Calu3 (cell line): Measurements from ENCODE around the gene CALML6. TPM values are rescaled to one million over a fixed set of nuclear protein-coding genes. Genes with fewer than 3 reads are reported as not detected.

Experiments
- BruUV-seq: library from RNA; stranded (reverse); fragments of 400-500 nt; replicated peaks from 2 replicates; lab custom pipeline; 2021; lab: Mats Ljungman, UMichigan
- CTCF ChIA-PET: fragments of 300-600 bp; sonication (Branson Sonifier 250); formaldehyde crosslinking; loops from one replicate; lab custom pipeline; 2022; ENCODE audit warnings: antibody characterized with exemption; lab: Charles Lee
- DNase-seq: peaks from one replicate; pipeline ENCODE4 v3.0.0; 2022
- H3K27ac Mint-ChIP-seq: one replicate; pipeline ENCODE4 v1.8.0; 2022; ENCODE audit warnings: mixed read lengths; ENCODE audit not compliant: unreplicated experiment
- H3K27me3 Mint-ChIP-seq: one replicate; pipeline ENCODE4 v1.8.0; 2022; ENCODE audit warnings: mixed read lengths; ENCODE audit not compliant: unreplicated experiment
- H3K36me3 Mint-ChIP-seq: one replicate; pipeline ENCODE4 v1.8.0; 2022; ENCODE audit warnings: mild to moderate bottlenecking, moderate library complexity, mixed read lengths; ENCODE audit not compliant: insufficient read depth, unreplicated experiment
- H3K4me1 Mint-ChIP-seq: one replicate; pipeline ENCODE4 v1.8.0; 2022; ENCODE audit warnings: mild to moderate bottlenecking, low read depth, mixed read lengths; ENCODE audit not compliant: unreplicated experiment
- H3K4me3 Mint-ChIP-seq: one replicate; pipeline ENCODE4 v1.8.0; 2022; ENCODE audit warnings: mild to moderate bottlenecking, low read depth, moderate library complexity, mixed read lengths; ENCODE audit not compliant: unreplicated experiment
- H3K9me3 Mint-ChIP-seq: one replicate; pipeline ENCODE4 v1.8.0; 2022; ENCODE audit warnings: low read depth, mixed read lengths; ENCODE audit not compliant: unreplicated experiment
- intact Hi-C: fragments of 100-400 bp; cut with micrococcal nuclease; formaldehyde crosslinking; loops from one replicate; pipeline ENCODE4 v1.10.0; 2022; ENCODE audit not compliant: unreplicated experiment
- total RNA-seq: library from RNA; stranded (reverse); gene quantifications from 2 replicates; pipeline ENCODE4 v1.2.3, GENCODE V29; 2022
- TF ChIP-seq, protein P1 (sequence below): fragments of 200-600 bp; IDR thresholded peaks from one replicate; pipeline ENCODE4 v1.8.0; 2022; ENCODE audit warnings: antibody characterized with exemption; ENCODE audit not compliant: unreplicated experiment

Gene CALML6
- total RNA-seq, 1 experiment from 2014 or later: 0.59 TPM

DNA sequence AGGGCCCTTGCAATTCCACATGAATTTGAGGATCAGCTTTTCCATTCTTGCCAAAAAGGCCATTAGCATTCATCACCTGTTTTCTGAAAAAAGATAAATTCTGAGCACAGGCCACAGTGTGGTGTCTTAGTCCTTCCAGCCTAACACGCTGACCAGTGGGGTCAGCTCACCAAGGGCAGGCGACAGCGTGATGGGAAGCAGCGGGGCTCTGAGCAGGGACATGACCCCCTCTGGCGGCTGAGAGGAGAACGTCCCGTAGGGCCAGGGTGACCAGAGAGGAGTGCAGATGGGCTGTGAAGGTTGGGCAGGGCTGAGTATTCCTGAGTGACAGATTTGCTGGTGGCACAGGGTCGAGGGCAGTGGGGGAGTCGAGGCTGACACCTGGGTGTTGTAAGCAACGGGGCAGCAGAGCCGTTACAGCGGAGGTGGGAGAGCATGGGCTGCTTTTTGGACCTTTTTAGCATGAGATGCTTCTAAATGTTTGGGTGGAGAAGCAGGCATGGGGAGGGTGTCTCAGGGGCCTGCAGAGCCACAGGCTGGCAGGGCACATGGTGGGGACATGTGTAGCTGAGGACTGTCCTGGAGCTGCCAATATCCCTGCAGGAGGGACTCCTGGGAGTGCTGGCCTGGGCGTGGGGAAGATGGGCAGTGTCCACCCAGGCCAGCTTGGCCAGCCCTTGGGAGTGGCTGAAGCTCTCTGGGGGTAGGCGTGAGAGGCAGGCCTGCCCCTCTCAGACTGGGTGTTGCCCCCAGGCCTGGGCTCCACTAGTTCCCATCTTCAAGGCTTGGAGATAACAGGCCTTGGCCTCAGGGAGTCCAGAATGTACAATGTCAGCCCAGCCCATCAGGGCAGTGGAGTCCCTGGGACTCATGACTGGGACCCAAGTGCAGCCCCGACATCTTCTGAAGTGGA is 8.6 kb upstream of the CALML6 start:
- intact Hi-C loops: loop anchor here (10.0 kb wide), 1 partner anchor 122 kb away; no protein-coding TSS in a partner anchor
- Mint-ChIP-seq H3K36me3 (peaks cover 14% of the 10 kb centered on the region), H3K27ac (peak overlapping the region; percentile 17), H3K4me1 (peaks cover 5% of the 10 kb centered on the region), H3K4me3 (peak overlapping the region; percentile 15), H3K9me3 (no peaks in the 10 kb centered on the region), H3K27me3 (no peaks in the 10 kb centered on the region)
- no TSS peak for BruUV-seq
- CTCF ChIA-PET: interaction anchor here (0.6 to 1.5 kb wide), 6 partner anchors 9 to 671 kb away, joined by 3 to 7 read pairs (median 4); no protein-coding TSS in a partner anchor
- TF ChIP-seq, protein P1, sequence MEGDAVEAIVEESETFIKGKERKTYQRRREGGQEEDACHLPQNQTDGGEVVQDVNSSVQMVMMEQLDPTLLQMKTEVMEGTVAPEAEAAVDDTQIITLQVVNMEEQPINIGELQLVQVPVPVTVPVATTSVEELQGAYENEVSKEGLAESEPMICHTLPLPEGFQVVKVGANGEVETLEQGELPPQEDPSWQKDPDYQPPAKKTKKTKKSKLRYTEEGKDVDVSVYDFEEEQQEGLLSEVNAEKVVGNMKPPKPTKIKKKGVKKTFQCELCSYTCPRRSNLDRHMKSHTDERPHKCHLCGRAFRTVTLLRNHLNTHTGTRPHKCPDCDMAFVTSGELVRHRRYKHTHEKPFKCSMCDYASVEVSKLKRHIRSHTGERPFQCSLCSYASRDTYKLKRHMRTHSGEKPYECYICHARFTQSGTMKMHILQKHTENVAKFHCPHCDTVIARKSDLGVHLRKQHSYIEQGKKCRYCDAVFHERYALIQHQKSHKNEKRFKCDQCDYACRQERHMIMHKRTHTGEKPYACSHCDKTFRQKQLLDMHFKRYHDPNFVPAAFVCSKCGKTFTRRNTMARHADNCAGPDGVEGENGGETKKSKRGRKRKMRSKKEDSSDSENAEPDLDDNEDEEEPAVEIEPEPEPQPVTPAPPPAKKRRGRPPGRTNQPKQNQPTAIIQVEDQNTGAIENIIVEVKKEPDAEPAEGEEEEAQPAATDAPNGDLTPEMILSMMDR: peak; percentile 62
- peak; percentile 81 for DNase-seq

DNA sequence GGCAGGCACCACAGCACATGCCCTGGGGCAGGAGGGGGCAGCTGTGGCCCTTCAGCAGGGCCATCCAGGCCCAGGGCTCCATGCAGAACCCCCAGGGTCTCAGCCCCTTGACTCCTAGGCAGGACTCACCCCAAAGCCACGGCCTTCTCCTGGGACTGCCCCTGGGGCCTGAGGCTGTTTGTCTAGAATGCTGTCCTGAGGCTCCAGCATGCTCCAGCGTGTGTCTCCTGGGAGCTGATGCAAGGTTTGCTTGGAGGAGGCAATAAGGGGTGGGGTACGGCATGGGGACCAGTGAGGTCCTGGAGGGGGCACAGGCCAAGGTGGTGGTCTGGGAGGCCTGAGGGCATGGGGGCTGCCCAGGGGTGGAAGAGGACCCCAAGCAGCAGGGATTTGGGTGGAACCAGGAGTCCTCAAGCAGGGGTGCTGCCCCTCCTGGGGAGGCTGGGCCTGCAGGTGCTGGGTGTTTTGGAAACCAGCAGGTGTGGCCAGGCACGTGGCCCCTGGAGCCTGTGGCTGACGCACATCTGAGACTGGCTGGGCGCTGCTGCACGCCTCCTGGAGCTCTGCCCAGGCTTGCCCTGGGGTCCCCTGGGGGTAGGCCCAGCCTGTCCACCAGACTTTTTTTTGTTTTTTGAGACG is 7.8 kb upstream of the CALML6 start:
- Mint-ChIP-seq H3K4me1 (peaks cover 5% of the 10 kb centered on the region), H3K4me3 (no peak overlapping the region), H3K27ac (no peak overlapping the region), H3K27me3 (no peaks in the 10 kb centered on the region), H3K36me3 (peaks cover 14% of the 10 kb centered on the region), H3K9me3 (no peaks in the 10 kb centered on the region)
- CTCF ChIA-PET: interaction anchor here (0.6 to 2.4 kb wide), 2 partner anchors 9 to 293 kb away, joined by 3 to 6 read pairs; no protein-coding TSS in a partner anchor
- TF ChIP-seq, protein P1: no peak
- no TSS peak for BruUV-seq
- intact Hi-C loops: loop anchor here (10.0 kb wide), 1 partner anchor 122 kb away; no protein-coding TSS in a partner anchor
- no peak for DNase-seq

DNA sequence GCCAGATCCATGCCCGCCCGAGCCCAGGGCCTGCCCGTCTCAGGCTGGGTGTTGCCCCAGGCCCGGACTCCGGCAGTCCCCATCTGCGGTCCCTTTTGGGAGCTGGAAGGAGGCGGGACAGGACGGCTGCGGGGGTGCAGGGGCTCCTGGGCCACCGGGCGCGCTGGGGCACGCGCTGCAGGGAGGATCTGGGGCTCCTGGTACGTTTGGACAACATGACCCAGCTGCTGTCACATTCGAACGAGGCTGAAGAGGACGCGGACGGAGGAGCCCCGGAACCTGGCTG is 6.6 kb upstream of the CALML6 start:
- Mint-ChIP-seq H3K4me1 (peaks cover 5% of the 10 kb centered on the region), H3K4me3 (peak overlapping the region; percentile 66), H3K27ac (no peak overlapping the region), H3K27me3 (peaks cover 4% of the 10 kb centered on the region), H3K9me3 (no peaks in the 10 kb centered on the region), H3K36me3 (peaks cover 14% of the 10 kb centered on the region)
- BruUV-seq: no TSS peak
- intact Hi-C loops: loop anchor here (10.0 kb wide), 1 partner anchor 124 kb away; no protein-coding TSS in a partner anchor
- TF ChIP-seq, protein P1: no peak
- CTCF ChIA-PET: interaction anchor here (0.6 to 2.4 kb wide), 5 partner anchors 8 to 136 kb away, joined by 3 to 6 read pairs (median 4); no protein-coding TSS in a partner anchor
- DNase-seq: no peak

DNA sequence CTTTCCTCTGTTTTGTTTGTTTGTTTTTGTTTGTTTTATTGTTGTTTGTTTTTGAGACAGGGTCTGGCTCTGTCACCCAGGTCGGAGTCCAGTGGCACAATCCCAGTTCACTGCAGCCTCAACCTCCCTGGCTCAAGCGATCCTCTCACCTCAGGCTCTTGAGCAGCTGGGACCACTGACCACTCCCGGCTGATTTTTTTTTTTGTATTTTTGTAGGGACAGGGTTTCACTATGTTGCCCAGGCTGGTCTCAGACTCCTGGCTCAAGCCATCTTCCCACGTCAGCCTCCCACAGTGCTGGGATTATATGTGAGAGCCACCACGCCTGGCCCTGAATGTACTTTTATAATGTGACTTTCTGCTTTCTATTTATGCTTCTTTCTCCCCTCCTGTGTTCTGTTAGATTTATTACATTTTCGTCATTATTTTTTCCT is 5.0 kb upstream of the CALML6 start:
- no TSS peak for BruUV-seq
- TF ChIP-seq, protein P1: no peak
- intact Hi-C loops: no loop called here
- no peak for DNase-seq
- CTCF ChIA-PET: interaction anchor here (0.5 to 2.4 kb wide), 2 partner anchors 11 to 133 kb away, joined by 5 to 6 read pairs; no protein-coding TSS in a partner anchor
- peaks cover 5% of the 10 kb centered on the region for H3K4me1 Mint-ChIP-seq
- H3K4me3 Mint-ChIP-seq: peak overlapping the region; percentile 66
- no peaks in the 10 kb centered on the region for H3K9me3 Mint-ChIP-seq
- H3K27ac Mint-ChIP-seq: peak overlapping the region; percentile 74
- H3K27me3 Mint-ChIP-seq: peaks cover 13% of the 10 kb centered on the region
- H3K36me3 Mint-ChIP-seq: peaks cover 14% of the 10 kb centered on the region
